Measurements from ENCODE around the gene RBM28. TPM values are rescaled to one million over a fixed set of nuclear protein-coding genes. Genes with fewer than 3 reads are reported as not detected.
"Not testable (repeated sequence)": the region's sequence is repeated elsewhere in the genome, so short reads cannot be mapped to it uniquely, and the experiment has no call there.

Gene RBM28
- total RNA-seq, 1 donor from 2014 or later, result 45.9 TPM

DNA sequence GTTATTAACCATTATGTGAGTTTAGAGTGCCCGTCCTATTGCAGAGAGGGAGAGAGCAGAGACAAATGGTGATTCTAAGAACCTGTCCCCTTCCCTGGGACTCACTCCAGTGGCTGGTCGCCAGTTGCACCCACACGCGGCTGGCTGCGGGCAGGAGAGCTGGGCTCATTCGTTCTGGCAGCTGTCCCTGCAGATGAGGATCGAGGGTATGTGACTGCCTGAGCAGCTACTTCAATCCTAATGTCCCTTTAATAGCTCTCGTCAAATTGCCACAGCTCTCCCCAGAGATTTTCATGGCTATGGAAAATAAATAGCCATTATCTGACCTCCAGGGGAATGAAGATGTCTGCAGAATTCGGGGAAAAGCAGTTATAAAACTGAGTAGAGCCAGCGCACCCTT is 41.6 kb downstream of the RBM28 start:
- intact Hi-C loops (cut with micrococcal nuclease), result no loop called here

DNA sequence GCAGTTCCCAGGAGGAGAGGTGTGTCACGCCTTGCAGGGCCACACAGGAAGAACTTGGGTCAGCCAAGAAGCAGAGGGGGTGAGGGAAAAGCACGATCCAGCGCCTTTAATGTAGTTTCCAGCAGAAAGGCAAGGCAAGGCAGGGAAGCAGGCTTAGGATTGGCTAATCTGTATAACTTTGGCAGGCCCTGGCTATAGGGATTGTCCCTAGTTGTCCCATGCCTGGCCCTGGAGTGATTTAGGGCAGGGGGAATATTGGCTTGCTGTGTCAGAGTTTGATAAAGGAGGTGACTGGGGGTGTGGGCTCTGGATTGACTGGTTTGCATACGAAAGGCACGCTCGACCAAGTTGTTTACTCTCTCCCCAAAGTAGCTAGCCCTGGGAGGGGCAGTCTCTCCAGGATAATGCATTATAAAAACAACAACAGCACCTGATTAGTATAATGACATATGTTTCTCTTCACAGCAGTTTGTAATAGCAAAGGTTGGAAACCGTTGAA is 44.5 kb downstream of the RBM28 start:
- intact Hi-C loops (cut with micrococcal nuclease), result no loop called here

DNA sequence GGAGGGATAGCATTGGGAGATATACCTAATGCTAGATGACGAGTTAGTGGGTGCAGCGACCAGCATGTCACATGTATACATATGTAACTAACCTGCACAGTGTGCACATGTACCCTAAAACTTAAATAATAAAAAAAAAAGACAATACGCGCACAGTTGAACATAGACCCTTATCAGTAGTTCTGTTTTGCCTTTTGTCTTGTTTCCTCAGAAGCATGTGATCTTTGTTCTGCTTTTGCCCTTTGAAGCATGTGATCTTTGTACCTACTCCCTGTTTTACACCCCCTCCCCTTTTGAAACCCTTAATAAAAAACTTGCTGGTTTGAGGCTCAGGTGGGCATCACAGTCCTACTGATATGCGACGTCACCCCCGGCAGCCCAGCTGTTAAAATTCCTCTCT is 45.7 kb downstream of the RBM28 start:
- intact Hi-C loops (cut with micrococcal nuclease), result not testable (repeated sequence)

DNA sequence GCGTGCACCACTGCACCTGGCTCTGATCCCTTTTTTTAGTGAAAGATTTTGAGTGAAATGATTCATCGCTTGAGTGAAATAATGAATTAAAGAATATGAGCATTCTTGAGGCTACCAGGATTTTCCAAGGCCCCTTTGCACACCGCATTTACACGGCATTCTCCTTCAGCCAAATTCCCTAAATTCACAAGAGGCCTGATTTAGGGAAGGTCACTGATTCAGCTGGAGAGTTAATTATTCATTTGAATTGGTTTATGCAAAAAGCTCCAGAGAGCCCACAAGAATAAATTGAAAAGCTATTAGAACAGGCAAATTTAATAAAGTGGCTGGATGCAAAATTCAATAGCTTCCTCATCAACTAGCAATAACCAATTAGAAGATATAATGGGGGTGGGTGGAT is 56.2 kb downstream of the RBM28 start:
- intact Hi-C loops (cut with micrococcal nuclease), result no loop called here

DNA sequence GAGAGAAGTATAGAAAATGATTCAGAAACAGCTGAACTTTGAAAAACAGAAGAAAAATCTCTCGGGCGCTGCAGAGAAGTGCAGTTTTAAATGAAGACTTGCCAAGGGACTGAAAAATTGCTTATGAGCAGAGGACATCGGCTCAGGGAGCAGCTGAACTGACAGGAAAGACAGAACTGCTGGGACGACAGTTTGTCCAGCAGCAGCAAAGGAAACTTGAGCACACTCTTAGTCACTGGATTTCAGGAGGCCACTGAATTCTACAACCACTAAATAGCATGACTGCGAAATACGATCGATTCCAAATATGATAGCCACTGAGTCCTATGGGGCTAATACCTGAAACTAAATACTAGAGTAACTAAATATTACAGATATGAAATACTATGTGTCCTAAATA is 59.6 kb downstream of the RBM28 start:
- intact Hi-C loops (cut with micrococcal nuclease), result no loop called here

DNA sequence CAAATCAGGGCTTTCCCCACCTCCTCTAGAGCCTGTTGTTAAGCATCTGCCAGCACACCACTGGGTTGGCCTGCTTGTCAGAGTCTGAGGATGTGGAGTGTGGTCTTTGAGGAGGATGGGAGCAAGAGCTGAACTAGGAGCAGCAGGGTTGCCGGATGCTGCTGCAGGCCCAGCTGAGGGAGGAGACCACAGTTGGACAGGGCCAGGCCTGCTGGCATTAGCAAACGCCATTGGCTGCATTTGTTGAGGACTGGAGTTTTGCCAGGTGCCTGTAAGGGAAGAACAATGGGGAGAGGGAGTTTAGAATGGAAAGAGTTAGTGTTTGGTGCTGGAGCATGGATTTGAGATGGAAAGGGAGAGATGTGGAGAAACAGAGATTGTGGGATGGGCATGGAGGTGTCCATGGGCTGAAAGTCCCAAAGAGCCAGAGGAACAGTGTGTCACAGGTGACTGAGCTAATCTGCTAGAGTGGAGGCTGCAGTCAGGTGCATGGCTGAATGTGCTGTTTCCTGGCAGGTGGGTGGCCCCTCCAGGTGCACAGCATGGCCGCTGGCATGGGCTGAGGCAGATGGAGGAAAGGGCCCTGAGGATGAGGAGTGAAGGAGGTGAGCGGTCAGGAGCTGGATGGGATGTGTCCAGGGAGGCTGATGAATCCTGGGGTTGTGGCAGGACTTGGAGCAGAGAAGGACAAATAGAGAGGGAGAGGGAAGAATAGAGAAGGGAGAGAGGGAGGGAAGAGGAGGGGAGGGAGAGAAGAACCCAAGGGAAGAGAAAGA is 61.9 kb downstream of the RBM28 start:
- intact Hi-C loops (cut with micrococcal nuclease), result no loop called here

DNA sequence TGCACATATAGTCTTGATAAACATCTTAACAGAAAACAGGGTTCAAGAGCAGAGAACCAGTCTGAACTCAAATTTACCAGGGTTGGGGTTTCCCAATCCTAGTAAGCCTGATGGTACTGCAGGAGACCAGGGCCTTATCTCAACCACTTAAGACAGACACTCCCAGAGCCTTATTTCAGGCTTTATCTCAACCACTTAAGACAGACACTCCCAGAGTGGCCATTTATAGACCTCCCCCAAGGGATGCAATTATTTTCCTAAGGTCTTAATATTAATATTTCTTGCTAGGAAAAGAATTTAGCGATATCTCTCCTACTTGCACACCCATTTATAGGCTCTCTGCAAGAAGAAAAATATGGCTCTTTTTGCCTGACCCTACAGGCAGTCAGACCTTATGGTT is 63.3 kb downstream of the RBM28 start:
- intact Hi-C loops (cut with micrococcal nuclease), result not testable (repeated sequence)

DNA sequence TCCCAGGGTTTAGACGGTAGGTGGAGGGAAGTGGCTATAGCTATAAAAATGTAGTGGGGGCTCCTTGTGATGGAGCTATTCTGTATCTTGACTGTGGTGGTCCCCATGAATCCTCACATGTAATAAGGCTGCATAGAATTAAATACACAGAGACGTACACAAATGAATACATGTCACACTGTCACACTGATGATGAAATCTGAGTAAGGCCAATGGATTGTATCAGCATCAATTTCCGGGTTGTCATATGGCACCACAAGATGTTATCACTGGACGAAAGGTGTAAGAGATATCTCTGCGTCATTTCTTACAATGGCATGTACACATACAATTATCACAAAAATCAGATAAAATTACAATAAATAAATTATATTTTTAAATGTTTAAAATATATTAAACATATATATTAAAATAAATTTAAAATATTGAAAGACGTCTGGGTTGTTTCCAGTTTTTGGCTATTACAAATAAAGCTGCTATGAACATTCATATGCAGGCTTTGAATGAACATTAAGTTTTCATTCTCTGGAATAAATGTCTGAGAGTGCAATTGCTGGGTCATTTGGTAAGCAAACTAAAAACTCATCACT is 64.5 kb downstream of the RBM28 start:
- intact Hi-C loops (cut with micrococcal nuclease), result no loop called here

DNA sequence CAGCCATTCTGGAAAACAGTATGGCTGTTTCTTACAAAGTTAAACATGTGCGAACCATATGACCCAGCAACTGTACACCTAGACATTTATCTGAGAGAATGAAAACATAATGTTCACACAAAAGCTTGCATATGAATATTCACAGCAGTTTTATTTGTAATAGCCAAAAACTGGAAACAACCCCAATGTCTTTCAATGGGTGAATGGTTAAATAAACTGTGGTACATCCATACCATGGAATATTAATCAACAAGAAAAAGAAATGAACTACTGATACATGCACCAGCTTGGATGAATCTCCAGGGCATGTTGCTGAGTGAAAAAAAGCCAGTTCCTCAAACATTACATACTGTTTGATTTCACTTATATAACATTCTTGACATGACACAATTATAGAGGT is 65.3 kb downstream of the RBM28 start:
- intact Hi-C loops (cut with micrococcal nuclease), result no loop called here

DNA sequence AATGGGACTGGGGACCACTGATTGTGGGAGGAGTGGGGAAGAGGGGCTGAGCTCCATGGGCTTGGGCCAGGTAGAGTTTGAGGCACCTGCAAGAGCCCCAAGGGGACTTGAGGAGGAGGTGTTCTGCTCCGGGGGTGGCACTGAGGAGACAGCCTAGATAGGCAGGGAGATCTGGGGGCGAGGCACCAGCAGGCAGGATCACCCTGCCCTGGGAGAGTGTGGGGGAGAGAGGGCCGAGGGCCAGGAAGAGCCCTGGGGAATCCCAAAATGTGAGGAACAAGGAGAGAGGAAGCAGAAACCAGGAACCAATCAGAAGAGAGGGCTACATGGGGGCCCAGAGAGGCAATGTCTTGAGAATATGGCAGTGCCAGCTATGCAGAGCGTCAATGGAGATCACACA is 68.0 kb downstream of the RBM28 start:
- intact Hi-C loops (cut with micrococcal nuclease), result no loop called here

DNA sequence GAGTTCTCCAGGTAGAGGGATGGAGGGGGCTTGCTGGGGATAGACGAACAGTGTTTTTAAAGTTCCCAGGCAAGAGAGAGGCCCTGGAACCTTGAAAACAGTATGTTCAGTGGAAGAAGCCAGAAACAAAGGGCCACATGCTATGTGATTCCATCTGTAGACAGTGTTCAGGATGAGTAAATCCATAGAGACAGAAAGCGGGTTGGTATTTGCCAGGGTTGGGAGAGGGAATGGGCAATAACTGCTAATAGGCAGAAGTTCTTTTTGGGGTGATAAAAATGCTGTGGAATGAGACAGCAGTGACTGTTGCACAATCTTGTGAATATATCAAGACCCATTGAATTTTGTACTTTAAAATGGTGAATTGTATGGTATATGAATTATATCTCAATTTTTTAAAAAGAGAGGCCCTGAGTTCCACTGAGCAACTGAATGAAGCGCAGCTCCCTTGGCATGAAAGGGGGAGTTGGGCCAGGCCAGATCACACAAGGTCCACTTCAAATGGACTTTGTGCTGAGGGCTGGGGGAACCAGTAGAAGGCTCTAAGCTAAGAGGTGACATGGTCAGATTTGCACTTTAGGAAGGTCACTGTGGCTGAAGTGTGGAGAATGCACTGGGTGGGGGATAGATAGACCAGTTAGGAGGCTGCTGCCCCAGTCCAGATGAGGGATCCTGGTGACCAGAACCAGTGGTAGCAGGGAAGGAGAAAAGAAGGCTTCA is 68.7 kb downstream of the RBM28 start:
- intact Hi-C loops (cut with micrococcal nuclease), result no loop called here

DNA sequence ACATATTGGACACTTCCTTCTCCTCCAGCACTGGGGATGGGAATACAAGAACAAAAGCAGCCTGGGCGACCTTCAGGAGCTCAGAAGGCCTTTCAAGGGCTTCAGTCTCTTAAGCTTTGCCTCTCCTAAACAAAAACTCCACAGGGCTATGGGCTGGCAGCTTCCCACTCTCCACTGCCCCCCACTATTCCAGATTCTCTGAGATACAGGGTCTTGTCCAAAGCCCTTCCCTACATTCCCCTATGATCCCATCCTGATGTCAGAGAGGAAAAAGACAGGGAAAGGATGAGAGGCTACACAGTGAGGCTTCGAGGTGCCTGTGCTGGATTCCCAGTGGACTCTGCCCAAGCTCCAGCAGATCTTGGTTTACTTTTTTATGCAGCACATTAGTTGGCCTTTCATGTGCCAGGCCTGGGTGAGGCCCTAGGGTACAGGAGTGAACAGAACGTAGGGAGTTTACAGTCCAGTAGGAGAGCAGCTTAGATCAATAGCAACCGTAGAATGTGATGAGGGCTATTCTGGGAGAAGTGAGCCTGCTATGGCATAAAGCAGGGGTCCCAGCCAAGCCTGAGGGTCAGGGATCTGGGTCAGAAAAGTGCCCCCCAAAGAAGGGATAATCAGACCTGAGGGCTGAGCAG is 69.3 kb downstream of the RBM28 start:
- intact Hi-C loops (cut with micrococcal nuclease), result no loop called here

DNA sequence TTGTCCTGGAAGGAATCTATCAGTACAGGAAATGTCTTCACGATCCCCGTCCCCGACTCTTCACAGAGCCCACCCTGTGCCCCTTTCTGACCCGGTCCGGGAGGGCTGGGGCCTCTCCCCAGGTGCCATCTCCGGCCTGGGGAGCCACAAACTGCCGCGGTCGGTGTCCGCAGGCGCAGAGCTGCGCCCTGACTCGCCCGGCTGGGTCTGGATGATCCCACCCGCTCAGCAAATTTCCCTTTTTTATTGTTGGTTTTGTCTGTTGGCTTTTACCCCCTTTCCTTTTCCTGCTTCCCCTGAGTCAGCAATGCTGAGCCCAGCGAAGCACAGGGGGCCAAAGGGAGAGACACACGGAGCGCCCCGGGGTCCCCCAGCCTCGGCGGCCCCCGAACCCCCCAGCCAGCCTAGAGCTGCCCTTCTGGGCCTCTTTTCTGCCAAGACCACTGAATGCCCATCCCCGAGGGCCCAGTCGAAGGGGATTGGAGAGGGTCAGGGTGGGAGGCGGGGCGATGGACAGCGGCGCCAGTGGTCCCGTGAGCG is 71.7 kb downstream of the RBM28 start:
- intact Hi-C loops (cut with micrococcal nuclease), result no loop called here

DNA sequence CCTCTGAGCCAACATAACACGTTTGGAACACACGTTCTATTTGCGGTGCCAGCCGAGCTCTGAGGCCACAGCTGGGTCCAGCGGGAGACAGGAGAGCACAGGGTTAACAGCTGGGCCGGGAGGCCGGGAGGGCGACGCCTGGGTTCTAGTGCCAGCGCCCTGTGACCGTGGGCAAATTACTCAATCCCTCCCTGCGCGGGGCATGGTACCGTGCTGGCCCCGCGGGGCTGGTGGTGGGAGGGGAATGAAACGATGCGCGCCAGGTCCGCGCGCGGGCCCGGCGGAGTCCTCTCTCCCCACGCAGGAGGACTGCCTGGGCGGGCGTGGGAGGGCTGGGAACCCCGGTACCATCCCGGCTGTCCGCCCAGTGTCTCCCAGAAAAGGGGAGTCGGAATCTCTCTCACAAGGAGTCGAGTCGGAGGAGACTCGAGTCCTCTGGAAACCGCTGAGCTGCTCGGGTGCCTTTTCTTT is 72.2 kb downstream of the RBM28 start:
- intact Hi-C loops (cut with micrococcal nuclease), result no loop called here

DNA sequence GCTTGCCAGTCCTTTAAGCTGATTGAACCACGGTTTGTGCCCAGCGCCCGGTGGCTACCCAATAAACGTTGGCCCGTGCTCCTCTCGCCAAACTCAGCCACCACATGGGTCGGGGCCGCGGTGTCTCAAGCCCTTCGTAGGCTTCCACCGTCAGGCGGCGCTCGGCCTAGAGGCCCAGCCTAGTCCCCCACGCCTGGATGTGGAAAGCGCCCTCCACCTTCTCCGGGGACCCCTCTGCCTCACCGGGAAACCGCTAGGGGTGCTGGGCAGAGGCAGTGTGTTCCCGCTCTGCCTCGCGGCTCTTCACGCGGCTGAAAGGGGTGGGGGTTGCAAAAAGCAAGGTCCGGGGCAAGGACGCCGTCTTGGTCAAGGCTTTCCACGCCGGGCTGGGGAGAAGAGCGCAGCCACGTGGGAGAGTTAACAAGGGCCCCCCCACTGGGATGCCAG is 72.9 kb downstream of the RBM28 start:
- intact Hi-C loops (cut with micrococcal nuclease), result no loop called here

DNA sequence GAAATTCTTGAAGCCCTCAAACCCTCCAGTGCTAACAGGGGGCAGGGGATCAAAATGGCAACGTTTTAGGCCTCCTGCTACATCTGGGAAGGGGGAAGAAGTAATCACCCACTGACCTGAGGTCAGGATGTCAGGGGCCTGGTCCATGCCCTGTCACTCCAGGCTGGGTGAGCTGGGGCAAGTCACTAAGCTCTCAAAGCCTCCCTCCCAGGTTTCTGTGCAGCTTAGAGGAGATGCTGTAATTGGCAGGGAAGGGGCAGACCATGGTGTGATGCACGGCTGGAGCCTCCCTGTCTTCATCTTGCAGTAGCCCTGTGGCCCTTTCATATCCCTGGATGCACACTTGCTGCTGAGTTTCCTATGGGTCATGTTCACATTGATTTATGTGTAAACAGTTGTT is 75.5 kb downstream of the RBM28 start:
- intact Hi-C loops (cut with micrococcal nuclease), result no loop called here

DNA sequence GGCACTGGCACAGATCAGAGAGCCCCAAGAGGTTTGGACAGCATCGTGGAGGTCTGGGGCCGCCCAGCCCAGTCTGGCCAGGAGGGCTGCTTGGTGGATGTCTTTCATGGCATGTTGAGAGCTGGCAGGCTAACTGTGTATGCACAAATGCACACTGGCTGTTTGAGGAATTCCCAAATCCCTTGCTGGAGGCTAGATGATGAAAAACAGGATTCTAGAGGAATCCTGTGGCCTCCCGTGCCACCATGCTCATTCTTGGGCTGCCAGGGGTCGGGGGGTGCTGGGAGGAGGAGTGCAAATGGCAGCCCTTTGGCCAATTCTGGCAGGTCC is 76.1 kb downstream of the RBM28 start:
- intact Hi-C loops (cut with micrococcal nuclease), result no loop called here

DNA sequence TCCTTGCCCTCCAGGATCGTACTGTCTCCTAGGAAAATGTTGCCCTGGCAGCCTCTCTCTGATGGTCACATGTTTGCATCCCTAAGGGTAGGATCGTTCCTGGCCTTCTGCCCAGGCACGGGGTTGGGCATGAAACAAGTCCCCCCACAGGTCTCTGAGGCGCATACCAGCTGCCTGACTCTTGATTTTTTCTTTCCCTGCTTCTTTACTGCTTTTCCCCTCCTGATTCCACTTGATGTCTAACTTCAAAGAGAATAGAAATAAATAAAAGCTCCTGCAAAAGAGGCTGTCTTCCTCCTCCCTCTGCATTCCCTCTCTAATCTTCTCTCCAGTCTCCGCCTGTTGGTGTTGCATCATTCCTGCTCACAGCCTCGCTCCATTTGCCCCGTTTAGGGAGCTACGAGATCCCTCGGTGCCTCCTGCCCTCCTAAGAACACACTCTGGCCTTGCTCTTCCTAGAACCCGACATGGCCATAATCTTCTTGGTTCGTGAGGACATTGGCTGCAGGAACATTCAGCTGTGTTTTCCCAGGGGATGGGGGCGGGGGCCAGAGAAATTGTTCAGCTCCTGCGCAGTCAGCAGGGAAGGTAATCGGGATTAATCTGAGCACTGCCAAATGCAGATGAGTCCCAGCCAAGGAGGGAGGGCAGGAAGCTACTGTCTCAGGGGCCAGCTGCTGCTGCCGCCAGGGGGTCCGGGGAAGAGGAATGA is 76.7 kb downstream of the RBM28 start:
- intact Hi-C loops (cut with micrococcal nuclease), result no loop called here

DNA sequence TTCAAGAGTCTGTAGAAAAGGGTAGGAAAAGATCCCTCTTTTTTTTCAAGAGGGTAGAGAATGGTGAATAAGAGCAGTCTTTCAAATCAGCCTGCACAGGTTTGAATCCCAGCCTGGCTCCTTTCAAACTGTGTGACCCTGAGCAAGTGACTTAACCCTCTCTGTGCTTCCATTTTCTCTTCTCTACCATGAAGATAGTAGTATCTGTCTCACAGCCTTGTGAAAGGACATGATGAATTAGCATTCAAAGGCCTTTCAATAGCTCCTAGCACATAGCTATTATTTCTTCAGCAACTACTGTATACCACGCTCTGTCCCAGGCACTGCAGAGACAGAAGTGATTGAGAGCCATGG is 77.2 kb downstream of the RBM28 start:
- intact Hi-C loops (cut with micrococcal nuclease), result no loop called here

DNA sequence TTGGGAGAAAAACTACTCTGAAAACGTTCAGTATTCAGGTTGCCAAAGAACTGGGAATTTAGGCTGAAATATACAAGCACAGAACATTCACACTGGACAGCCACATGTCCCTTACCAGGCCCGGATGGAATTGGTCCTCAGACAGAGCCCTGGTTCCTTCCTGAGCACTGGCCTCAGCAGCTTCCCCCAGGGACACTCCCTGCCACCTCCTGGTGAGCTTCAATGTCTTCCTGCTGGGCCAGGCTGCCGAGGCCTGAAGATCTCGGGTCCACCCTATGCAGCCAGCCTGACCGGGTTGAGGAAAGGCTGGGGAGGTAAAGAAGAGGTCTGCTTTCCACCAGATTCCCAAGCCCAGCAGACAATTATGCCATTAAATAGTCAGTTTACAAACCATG is 77.8 kb downstream of the RBM28 start:
- intact Hi-C loops (cut with micrococcal nuclease), result no loop called here

Data from T-helper 2 cell treated with Interferon-gamma antibody and Interleukin-4, amounts not matched to agents 100 ng/mL and 5 ng/mL, for 36 hours (primary cell).